GM12878 (cell line): ENCODE results near the gene LDLRAP1.

Source experiments
- BCLAF1 ChIP-seq: fragments of 450-650 bp; IDR thresholded peaks from 2 replicates; pipeline ENCODE4 v1.6.1; 2017; ENCODE audit warnings: antibody characterized with exemption, mild to moderate bottlenecking, moderate library complexity
- CEBPB ChIP-seq, 2 experiments: fragments of 150-350 bp in 1 of 2; IDR thresholded peaks; 2 replicates each; pipeline ENCODE4 v1.6.1; 2012 to 2014; ENCODE audit warnings: low read depth in 2 of 2, low read length in 2 of 2, borderline replicate concordance in 1 of 2, inconsistent platforms in 1 of 2
- CTCF ChIP-seq, 3 experiments: IDR thresholded peaks in 2 of 3; conservative IDR thresholded peaks in 1 of 3; 2 replicates each; pipeline ENCODE4 v1.5.1; 2011; ENCODE audit warnings: low read depth in 3 of 3, low read length in 3 of 3, mild to moderate bottlenecking in 3 of 3, control low read depth in 2 of 3, moderate library complexity in 2 of 3, inconsistent platforms in 1 of 3, mixed read lengths in 1 of 3; ENCODE audit not compliant: control insufficient read depth in 2 of 3, insufficient read depth in 1 of 3; ENCODE audit errors: extremely low read depth in 1 of 3
- ETV6 ChIP-seq, 2 experiments: fragments of 450-650 bp in 1 of 2; IDR thresholded peaks in 1 of 2; conservative IDR thresholded peaks in 1 of 2; 2 replicates each; pipeline ENCODE4 v1.6.1; 2014; ENCODE audit warnings: antibody characterized with exemption in 1 of 2, borderline replicate concordance in 1 of 2, low read depth in 1 of 2, mild to moderate bottlenecking in 1 of 2, moderate library complexity in 1 of 2
- EZH2 ChIP-seq: IDR thresholded peaks from 2 replicates; pipeline ENCODE4 v1.6.1; 2012; ENCODE audit warnings: low read depth, mild to moderate bottlenecking, control low read depth, inconsistent platforms, low read length, borderline replicate concordance; ENCODE audit not compliant: control insufficient read depth
- FOS ChIP-seq: IDR thresholded peaks from 3 replicates; pipeline ENCODE4 v1.6.1; 2011; ENCODE audit warnings: borderline replicate concordance; ENCODE audit not compliant: insufficient read length; ENCODE audit errors: extremely low read depth
- HDAC2 ChIP-seq: fragments of 200-600 bp; sonication (generic); IDR thresholded peaks from 2 replicates; pipeline ENCODE4 v1.6.1; 2017
- MAX ChIP-seq: IDR thresholded peaks from 2 replicates; pipeline ENCODE4 v1.6.1; 2012; ENCODE audit warnings: low read depth, low read length, improper control_type of control experiment
- NBN ChIP-seq: fragments of 450-650 bp; IDR thresholded peaks from 2 replicates; pipeline ENCODE4 v1.6.1; 2016
- PBX3 ChIP-seq: IDR thresholded peaks from 2 replicates; pipeline ENCODE4 v1.6.1; 2011; ENCODE audit warnings: mild to moderate bottlenecking, low read depth, low read length, moderate library complexity; ENCODE audit not compliant: insufficient replicate concordance
- SIX5 ChIP-seq: IDR thresholded peaks from 2 replicates; pipeline ENCODE4 v1.6.1; 2011; ENCODE audit warnings: mild to moderate bottlenecking, low read depth, low read length, moderate library complexity; ENCODE audit not compliant: severe bottlenecking
- STAT1 ChIP-seq: fragments of 450-650 bp; conservative IDR thresholded peaks from 2 replicates; pipeline ENCODE4 v1.6.1; 2014; ENCODE audit warnings: antibody characterized with exemption, mild to moderate bottlenecking
- ZNF24 ChIP-seq: fragments of 450-650 bp; IDR thresholded peaks from 2 replicates; pipeline ENCODE4 v1.6.1; 2017; ENCODE audit warnings: antibody characterized with exemption, mild to moderate bottlenecking

- TF ChIP-seq ZNF24 (no peak), PBX3 (no peak), CTCF (IDR thresholded peaks at IDR 0.05 in 2 of 3, conservative IDR thresholded peaks at IDR 0.05 in 1 of 3; ENCODE audit: control insufficient read depth in 2 of 3, extremely low read depth in 1 of 3, insufficient read depth in 1 of 3, low read depth in 3 of 3, low read length in 3 of 3) (no peak), EZH2 (no peak), ETV6 (conservative IDR thresholded peaks at IDR 0.05 in 1 of 2, IDR thresholded peaks at IDR 0.05 in 1 of 2; ENCODE audit: borderline replicate concordance in 1 of 2, low read depth in 1 of 2) (no peak), BCLAF1 (no peak), NBN (no peak), MAX (no peak), STAT1 (no peak), SIX5 (no peak), HDAC2 (no peak), FOS (no peak), CEBPB (IDR thresholded peaks at IDR 0.05; ENCODE audit: borderline replicate concordance in 1 of 2, low read depth in 2 of 2, low read length in 2 of 2) (no peak)
These were observed 1.4 kb downstream of the LDLRAP1 start for GRCh38 chr1:25544819-25545218.
